SK-N-SH (cell line): Measurements from ENCODE around the gene BRWD1. TPM values are rescaled to one million over a fixed set of nuclear protein-coding genes. Genes with fewer than 3 reads are reported as not detected.

Experiments used
- CTCF ChIA-PET: fragments of 300-600, 350-600 bp; formaldehyde crosslinking; extraction: SDS; loops from one replicate; lab custom pipeline; 2021; lab: Yijun Ruan, JAX
- POLR2A ChIA-PET: fragments of 350-600 bp; sonication (Branson Sonifier 250); formaldehyde crosslinking; extraction: SDS; loops from one replicate; lab custom pipeline; 2020; ENCODE audit warnings: antibody characterized with exemption, inconsistent platforms; lab: Yijun Ruan, JAX
- DNase-seq: peaks from one replicate; pipeline ENCODE4 v3.0.0; 2012
- H2AFZ ChIP-seq: fragments of 200-600 bp; sonication (generic); 2 replicates; pipeline ENCODE4 v1.8.1; 2016; ENCODE audit warnings: antibody characterized with exemption, mild to moderate bottlenecking, low read depth
- H3F3A ChIP-seq: fragments of 200-600 bp; sonication (generic); replicated peaks from 2 replicates; pipeline ENCODE3; 2016; ENCODE audit warnings: antibody characterized with exemption, mild to moderate bottlenecking; ENCODE audit not compliant: insufficient read depth
- H3K27ac ChIP-seq, 2 experiments: fragments of 200-500 bp in 1 of 2; fragments of 200-600 bp in 1 of 2; sonication (Bioruptor generic) in 1 of 2; sonication (generic), shearing (Covaris generic) in 1 of 2; 2 replicates each; pipeline versions ENCODE4 v1.5.1 to v1.6.1; 2014 to 2016; ENCODE audit warnings: low read depth in 2 of 2, inconsistent platforms in 1 of 2, low read length in 1 of 2, mild to moderate bottlenecking in 1 of 2, mixed read lengths in 1 of 2
- H3K27me3 ChIP-seq: fragments of 200-600 bp; sonication (generic), shearing (Covaris generic); 2 replicates; pipeline ENCODE4 v1.6.1; 2016; ENCODE audit warnings: mixed run types; ENCODE audit not compliant: insufficient read depth
- H3K36me3 ChIP-seq, 2 experiments: fragments of 200-500 bp in 1 of 2; fragments of 200-600 bp in 1 of 2; sonication (Bioruptor generic) in 1 of 2; sonication (generic) in 1 of 2; replicated peaks in 1 of 2; 2 replicates each; pipeline versions ENCODE3 to v1.5.1; 2014 to 2016; ENCODE audit warnings: low read length in 1 of 2, mild to moderate bottlenecking in 1 of 2; ENCODE audit not compliant: insufficient read depth in 2 of 2, control insufficient read depth in 1 of 2
- H3K4me1 ChIP-seq, 2 experiments: fragments of 200-500 bp in 1 of 2; fragments of 200-600 bp in 1 of 2; sonication (Bioruptor generic) in 1 of 2; sonication (generic), shearing (Covaris generic) in 1 of 2; 2 replicates each; pipeline versions ENCODE4 v1.5.1 to v1.6.1; 2014 to 2016; ENCODE audit warnings: low read depth in 1 of 2, low read length in 1 of 2, mixed run types in 1 of 2; ENCODE audit not compliant: insufficient read depth in 2 of 2, control insufficient read depth in 1 of 2
- H3K4me2 ChIP-seq: fragments of 200-600 bp; sonication (generic), shearing (Covaris generic); 2 replicates; pipeline ENCODE4 v1.6.1; 2017; ENCODE audit warnings: mixed run types
- H3K4me3 ChIP-seq, 2 experiments: fragments of 200-500 bp in 1 of 2; fragments of 200-600 bp in 1 of 2; sonication (Bioruptor generic) in 1 of 2; sonication (generic), shearing (Covaris generic) in 1 of 2; 2 replicates each; pipeline versions ENCODE4 v1.5.1 to v1.8.1; 2014 to 2016; ENCODE audit warnings: low read depth in 2 of 2, inconsistent platforms in 1 of 2, low read length in 1 of 2, mild to moderate bottlenecking in 1 of 2, mixed read lengths in 1 of 2, moderate library complexity in 1 of 2
- H3K79me2 ChIP-seq: fragments of 200-600 bp; sonication (generic); 2 replicates; pipeline ENCODE4 v1.8.1; 2017; ENCODE audit warnings: mild to moderate bottlenecking; ENCODE audit not compliant: insufficient read depth
- H3K9ac ChIP-seq: fragments of 200-600 bp; sonication (generic); 2 replicates; pipeline ENCODE4 v1.6.1; 2017; ENCODE audit warnings: mixed run types
- H3K9me2 ChIP-seq: fragments of 200-600 bp; sonication (generic); 2 replicates; pipeline ENCODE4 v1.6.1; 2017; ENCODE audit warnings: mixed run types
- H3K9me3 ChIP-seq: fragments of 200-600 bp; sonication (generic); 2 replicates; pipeline ENCODE4 v1.6.1; 2017; ENCODE audit warnings: mixed run types, mild to moderate bottlenecking, moderate library complexity
- H4K20me1 ChIP-seq: fragments of 200-600 bp; sonication (generic); 2 replicates; pipeline ENCODE4 v1.6.1; 2017; ENCODE audit warnings: mild to moderate bottlenecking, mixed run types; ENCODE audit not compliant: insufficient read depth
- ELF1 ChIP-seq: IDR thresholded peaks from 2 replicates; pipeline ENCODE4 v1.4.0; 2012
- EP300 ChIP-seq, 2 experiments: IDR thresholded peaks; 2 replicates each; pipeline versions ENCODE4 v1.4.0 to v1.6.1; 2012; ENCODE audit warnings: borderline replicate concordance in 1 of 2, low read depth in 1 of 2, low read length in 1 of 2
- EZH2phosphoT487 ChIP-seq: fragments of 200-600 bp; sonication (generic); IDR thresholded peaks from 2 replicates; pipeline ENCODE4 v1.6.1; 2017; ENCODE audit warnings: low read depth, mixed run types, mild to moderate bottlenecking, antibody characterized with exemption, moderate library complexity, borderline replicate concordance
- IRF3 ChIP-seq: fragments of 150-350 bp; IDR thresholded peaks from 2 replicates; pipeline ENCODE4 v1.6.1; 2016; ENCODE audit warnings: mild to moderate bottlenecking, low read depth, low read length
- MAX ChIP-seq: IDR thresholded peaks from 2 replicates; pipeline ENCODE4 v1.4.0; 2012; ENCODE audit warnings: low read depth
- MEF2A ChIP-seq: IDR thresholded peaks from 2 replicates; pipeline ENCODE4 v1.4.0; 2012; ENCODE audit warnings: low read depth, borderline replicate concordance
- MXI1 ChIP-seq: IDR thresholded peaks from 2 replicates; pipeline ENCODE4 v1.6.1; 2012; ENCODE audit warnings: mild to moderate bottlenecking, low read depth, low read length, improper control_type of control experiment
- NRF1 ChIP-seq: IDR thresholded peaks from 2 replicates; pipeline ENCODE4 v1.6.1; 2012; ENCODE audit warnings: low read depth, mild to moderate bottlenecking, low read length
- RCOR1 ChIP-seq: fragments of 150-350 bp; IDR thresholded peaks from 2 replicates; pipeline ENCODE4 v1.6.1; 2017; ENCODE audit warnings: antibody characterized with exemption, low read length
- REST ChIP-seq: IDR thresholded peaks from 2 replicates; pipeline ENCODE4 v1.6.1; 2012; ENCODE audit warnings: mild to moderate bottlenecking, low read depth, low read length, moderate library complexity
- RFX5 ChIP-seq: IDR thresholded peaks from 2 replicates; pipeline ENCODE4 v1.6.1; 2012; ENCODE audit warnings: mild to moderate bottlenecking, improper control_type of control experiment, low read length
- RXRA ChIP-seq: IDR thresholded peaks from 2 replicates; pipeline ENCODE4 v1.4.0; 2012; ENCODE audit warnings: low read depth, mild to moderate bottlenecking, borderline replicate concordance
- SIN3A ChIP-seq: IDR thresholded peaks from 2 replicates; pipeline ENCODE4 v1.6.1; 2012; ENCODE audit warnings: low read depth, mild to moderate bottlenecking, low read length, moderate library complexity, borderline replicate concordance
- SMC3 ChIP-seq: IDR thresholded peaks from 2 replicates; pipeline ENCODE4 v1.6.1; 2012; ENCODE audit warnings: low read depth, low read length, improper control_type of control experiment
- TEAD4 ChIP-seq: IDR thresholded peaks from 2 replicates; pipeline ENCODE4 v1.4.0; 2012; ENCODE audit warnings: mild to moderate bottlenecking, borderline replicate concordance; ENCODE audit not compliant: insufficient read depth
- USF2 ChIP-seq: fragments of 150-350 bp; IDR thresholded peaks from 2 replicates; pipeline ENCODE4 v1.6.1; 2017; ENCODE audit warnings: antibody characterized with exemption, low read length, low read depth, borderline replicate concordance
- YY1 ChIP-seq: IDR thresholded peaks from 2 replicates; pipeline ENCODE4 v1.4.0; 2012; ENCODE audit warnings: low read depth, mild to moderate bottlenecking
- WGBS: methylation state at CpG from one replicate; pipeline ENCODE4 v1.1.6; 2017; ENCODE audit warnings: low lambda C conversion rate; 5-methylcytosine and 5-hydroxymethylcytosine counted together
- polyA plus RNA-seq, 3 experiments: library from polyadenylated mRNA; depleted of rRNA; stranded (reverse); fragments of >200 nt; gene quantifications; 2 replicates each; pipeline ENCODE4 v1.2.3, GENCODE V29; 2012

Gene BRWD1
- polyA plus RNA-seq, 1 of the 3 experiments (the other 2 are of a cell fraction), result 7.9 TPM

- no peak for DNase-seq
- POLR2A ChIA-PET, result interaction anchor here (0.7 to 0.8 kb wide), 2 partner anchors 61 to 69 kb away, joined by 3 to 4 read pairs; no protein-coding TSS in a partner anchor
- H3K27me3 ChIP-seq, result no peaks in the 10 kb centered on the region
Measured at GRCh38 chr21:39319251-39319756, 5.9 kb upstream of the BRWD1 start.

More at GRCh38 chr21:39319251-39319756, 5.9 kb upstream of the BRWD1 start:
- H3K4me2 ChIP-seq, result no peak overlapping the region
- CTCF ChIA-PET, result no interaction called here
- peaks cover 8% of the 10 kb centered on the region for H3K79me2 ChIP-seq
- no peaks in the 10 kb centered on the region for H4K20me1 ChIP-seq
- no peak overlapping the region for H3K4me3 ChIP-seq
- WGBS, result 87% methylated on average over 6 of the region's 6 CpGs
- no peak overlapping the region for H3K27ac ChIP-seq
- H3F3A ChIP-seq, result no peaks in the 10 kb centered on the region
- H3K9me3 ChIP-seq, result no peaks in the 10 kb centered on the region
- TF ChIP-seq EZH2phosphoT487 (no peak), REST (no peak), ELF1 (no peak), TEAD4 (no peak), MEF2A (no peak), NRF1 (no peak), MAX (no peak), RCOR1 (no peak), SIN3A (no peak), IRF3 (no peak), EP300 (IDR thresholded peaks at IDR 0.05; ENCODE audit: borderline replicate concordance in 1 of 2, low read depth in 1 of 2, low read length in 1 of 2) (no peak), MXI1 (no peak), RXRA (no peak), YY1 (no peak), USF2 (no peak), SMC3 (no peak), RFX5 (no peak)
- TF ChIP-seq, all 33 proteins: peak for 0
- Histone ChIP-seq H2AFZ (no peak overlapping the region), H3K4me1 (peaks cover 0 to 8% of the 10 kb centered on the region in 2 experiments; a peak in 1 of 4 replicates), H3K36me3 (no peaks in the 10 kb centered on the region), H3K9ac (no peak overlapping the region), H3K9me2 (no peaks in the 10 kb centered on the region)
